Activated naive CD8-positive, alpha-beta T cell treated with anti-CD3 and anti-CD28 coated beads, Interleukin-2, amount 50 U/mL, for 16 hours (primary cell): ENCODE measurements around the gene NTM.

Experiments used
- DNase-seq: peaks from one replicate; pipeline ENCODE4 v3.0.0-alpha.2; 2020; ENCODE audit warnings: low read depth, low spot score

Gene NTM

GRCh38 chr11:131642756-131643531 lies 272.5 kb downstream of the NTM start:
- DNase-seq, result no peak

GRCh38 chr11:131644204-131644795 lies 273.9 kb downstream of the NTM start:
- no peak for DNase-seq

- no peak for DNase-seq
These were observed 274.8 kb downstream of the NTM start for GRCh38 chr11:131645237-131645636.

- no peak for DNase-seq
These were observed 279.4 kb downstream of the NTM start for GRCh38 chr11:131649856-131650255.

- no peak for DNase-seq
These were observed 281.8 kb downstream of the NTM start for GRCh38 chr11:131652231-131652630.

- no peak for DNase-seq
These were observed 282.8 kb downstream of the NTM start for GRCh38 chr11:131653260-131653659.

- DNase-seq, result no peak
These were observed 284.4 kb downstream of the NTM start for GRCh38 chr11:131654849-131655248.

GRCh38 chr11:131656179-131656838 lies 285.9 kb downstream of the NTM start:
- no peak for DNase-seq

- no peak for DNase-seq
These were observed 286.4 kb downstream of the NTM start for GRCh38 chr11:131656839-131657211.

GRCh38 chr11:131658414-131658813 lies 288.0 kb downstream of the NTM start:
- no peak for DNase-seq

GRCh38 chr11:131658952-131659351 lies 288.5 kb downstream of the NTM start:
- DNase-seq, result no peak

GRCh38 chr11:131659931-131660330 lies 289.5 kb downstream of the NTM start:
- no peak for DNase-seq

- no peak for DNase-seq
These were observed 290.7 kb downstream of the NTM start for GRCh38 chr11:131661132-131661531.

- DNase-seq, result no peak
These were observed 292.0 kb downstream of the NTM start for GRCh38 chr11:131662317-131662972.

GRCh38 chr11:131662993-131663392 lies 292.6 kb downstream of the NTM start:
- DNase-seq, result no peak

- no peak for DNase-seq
These were observed 293.2 kb downstream of the NTM start for GRCh38 chr11:131663405-131664200.

GRCh38 chr11:131664293-131664692 lies 293.9 kb downstream of the NTM start:
- no peak for DNase-seq

GRCh38 chr11:131664816-131665215 lies 294.4 kb downstream of the NTM start:
- DNase-seq, result no peak

- DNase-seq, result no peak
These were observed 295.0 kb downstream of the NTM start for GRCh38 chr11:131665344-131665968.

- no peak for DNase-seq
These were observed 295.6 kb downstream of the NTM start for GRCh38 chr11:131666006-131666405.

- no peak for DNase-seq
These were observed 296.2 kb downstream of the NTM start for GRCh38 chr11:131666617-131667016.
